GM12891 (cell line): ENCODE results near the gene CCNK.

Experiments used
- PAX5 ChIP-seq: IDR thresholded peaks from 2 replicates; pipeline ENCODE4 v1.6.1; 2011; ENCODE audit warnings: low read length, moderate library complexity, mild to moderate bottlenecking; ENCODE audit not compliant: insufficient read depth, severe bottlenecking
- POLR2A ChIP-seq: IDR thresholded peaks from 2 replicates; pipeline ENCODE4 v1.6.1; 2011; ENCODE audit warnings: low read depth, low read length, control low read depth
- POLR2AphosphoS5 ChIP-seq: IDR thresholded peaks from 2 replicates; pipeline ENCODE4 v1.6.1; 2011; ENCODE audit warnings: low read depth, low read length, control low read depth
- SPI1 ChIP-seq: IDR thresholded peaks from 2 replicates; pipeline ENCODE4 v1.6.1; 2011; ENCODE audit warnings: low read depth, low read length, control low read depth
- TAF1 ChIP-seq: IDR thresholded peaks from 2 replicates; pipeline ENCODE4 v1.6.1; 2011; ENCODE audit warnings: low read depth, low read length, control low read depth

- no peak; the same call in 1 of the 2 replicates for TF ChIP-seq POLR2AphosphoS5
- no peak for TF ChIP-seq POLR2A
- no peak for TF ChIP-seq PAX5
- no peak for TF ChIP-seq TAF1
- TF ChIP-seq SPI1, result no peak
Measured at GRCh38 chr14:99513946-99514551, 32.8 kb downstream of the CCNK start.
